Amygdala (tissue), 56 donors: ENCODE measurements around the gene DUSP28.

Experiments used
- DNase-seq, 56 donors: peaks; one replicate each; lab custom pipeline; 2025; lab: John Stamatoyannopoulos, UW

Gene DUSP28

GRCh38 chr2:240595381-240596079, 35.4 kb downstream of the DUSP28 start:
- DNase-seq = peak in 2 of 56 donors; percentile 29 to 35

DNA sequence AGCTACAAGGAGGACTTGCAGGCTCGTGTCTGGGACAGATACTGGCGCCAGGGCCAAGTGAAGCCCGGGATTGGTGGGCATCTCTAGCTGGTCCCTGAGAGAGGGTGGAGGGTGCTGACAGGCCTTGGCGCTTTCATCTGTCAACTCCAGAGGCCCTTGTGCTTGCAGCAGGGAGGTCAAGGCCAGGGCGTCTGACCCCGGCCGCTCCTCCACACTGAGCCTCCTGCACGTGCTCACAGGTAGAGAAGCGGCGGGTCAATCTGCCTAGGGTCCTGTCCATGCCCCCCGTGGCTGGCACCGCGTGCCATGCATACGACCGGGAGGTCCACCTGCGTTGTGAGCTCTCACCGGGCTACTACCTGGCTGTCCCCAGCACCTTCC, 35.9 kb downstream of the DUSP28 start:
- no peak for DNase-seq

DNA sequence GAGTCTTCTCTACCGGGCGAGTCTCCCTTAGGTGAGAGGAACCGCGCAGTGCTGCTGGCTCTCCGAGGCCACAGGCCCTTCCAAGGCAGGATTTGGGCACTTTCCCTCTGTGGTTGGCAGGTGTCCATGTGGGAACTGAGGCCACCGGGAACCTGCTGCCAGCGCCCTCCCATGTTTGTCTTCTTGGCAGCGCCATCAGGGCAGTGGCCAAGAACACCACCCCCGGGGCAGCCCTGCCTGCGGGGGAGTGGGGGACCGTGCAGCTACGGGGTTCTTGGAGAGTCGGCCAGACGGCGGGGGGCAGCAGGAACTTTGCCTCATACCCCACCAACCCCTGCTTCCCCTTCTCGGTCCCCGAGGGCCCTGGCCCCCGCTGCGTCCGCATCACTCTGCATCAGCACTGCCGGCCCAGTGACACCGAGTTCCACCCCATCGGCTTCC, 36.4 kb downstream of the DUSP28 start:
- DNase-seq = peak in 42 of 56 donors; percentile 13 to 82 (median 55)

DNA sequence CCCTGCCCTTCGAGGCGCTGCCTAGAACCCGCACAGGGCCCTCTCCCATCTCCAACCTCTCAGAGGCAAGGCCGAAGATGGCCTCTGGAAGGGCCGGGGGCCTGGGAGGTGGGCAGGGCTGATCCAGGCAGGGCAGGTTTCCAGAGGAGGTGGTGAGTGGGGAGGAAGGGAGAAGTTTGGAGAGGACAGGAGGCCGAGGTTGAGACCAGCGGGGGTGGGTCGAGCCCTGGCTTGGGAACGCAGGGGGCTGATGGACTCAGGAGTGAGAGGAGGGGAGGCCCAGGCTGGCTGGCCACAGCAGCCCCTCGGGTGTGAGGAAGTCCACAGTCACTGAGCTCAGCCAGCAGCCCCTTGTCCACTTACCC, 36.9 kb downstream of the DUSP28 start:
- no peak for DNase-seq

GRCh38 chr2:240597419-240598181, 37.4 kb downstream of the DUSP28 start:
- no peak for DNase-seq

GRCh38 chr2:240598311-240598911, 38.3 kb downstream of the DUSP28 start:
- no peak for DNase-seq

DNA sequence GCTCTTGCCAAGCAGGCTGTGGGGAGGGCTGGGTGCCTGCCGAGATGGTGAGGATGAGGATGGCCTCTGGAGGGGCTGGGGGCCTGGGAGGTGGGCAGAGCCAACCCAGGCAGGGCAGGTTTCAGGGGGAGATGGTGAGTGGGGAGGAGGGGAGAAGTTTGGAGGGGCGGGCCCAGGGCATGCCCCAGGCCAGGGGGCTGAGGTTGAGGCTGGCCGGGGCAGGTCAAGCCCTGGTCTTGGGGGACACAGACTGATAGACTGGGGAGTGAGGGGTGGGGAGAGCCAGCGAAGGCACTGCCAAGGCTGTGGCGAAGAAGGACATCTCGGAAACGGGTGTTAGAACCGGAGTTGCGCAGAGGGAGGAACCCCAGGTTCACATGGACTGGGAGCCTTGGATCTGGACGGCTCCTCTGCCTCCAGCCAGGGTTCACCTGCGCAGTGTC, 39.0 kb downstream of the DUSP28 start:
- no peak for DNase-seq

DNA sequence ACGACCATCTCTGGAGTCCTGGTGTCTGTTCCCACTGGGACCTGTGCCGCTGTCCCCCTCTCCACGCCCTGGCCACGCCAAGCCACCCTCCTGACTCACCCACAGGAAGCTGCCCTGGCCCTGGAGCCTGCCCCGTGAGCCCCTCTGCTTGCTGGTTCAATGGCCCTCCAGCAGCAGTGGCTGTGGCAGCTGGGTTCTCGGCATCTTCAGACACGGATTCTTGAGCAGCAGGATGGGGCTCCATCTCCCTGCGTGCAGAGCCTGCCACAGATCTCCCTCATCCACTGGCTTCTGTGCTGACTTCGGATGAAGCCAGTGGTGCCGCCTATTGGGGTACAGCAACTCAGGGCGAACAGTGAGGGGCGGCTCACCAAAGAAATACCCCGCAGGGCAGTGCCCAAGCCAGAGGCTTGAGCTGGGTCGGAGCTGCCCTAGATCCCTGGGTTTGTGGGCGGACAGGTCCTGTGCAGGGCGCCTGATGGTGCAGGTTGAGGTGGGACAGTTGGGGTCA, 40.3 kb downstream of the DUSP28 start:
- DNase-seq = no peak

DNA sequence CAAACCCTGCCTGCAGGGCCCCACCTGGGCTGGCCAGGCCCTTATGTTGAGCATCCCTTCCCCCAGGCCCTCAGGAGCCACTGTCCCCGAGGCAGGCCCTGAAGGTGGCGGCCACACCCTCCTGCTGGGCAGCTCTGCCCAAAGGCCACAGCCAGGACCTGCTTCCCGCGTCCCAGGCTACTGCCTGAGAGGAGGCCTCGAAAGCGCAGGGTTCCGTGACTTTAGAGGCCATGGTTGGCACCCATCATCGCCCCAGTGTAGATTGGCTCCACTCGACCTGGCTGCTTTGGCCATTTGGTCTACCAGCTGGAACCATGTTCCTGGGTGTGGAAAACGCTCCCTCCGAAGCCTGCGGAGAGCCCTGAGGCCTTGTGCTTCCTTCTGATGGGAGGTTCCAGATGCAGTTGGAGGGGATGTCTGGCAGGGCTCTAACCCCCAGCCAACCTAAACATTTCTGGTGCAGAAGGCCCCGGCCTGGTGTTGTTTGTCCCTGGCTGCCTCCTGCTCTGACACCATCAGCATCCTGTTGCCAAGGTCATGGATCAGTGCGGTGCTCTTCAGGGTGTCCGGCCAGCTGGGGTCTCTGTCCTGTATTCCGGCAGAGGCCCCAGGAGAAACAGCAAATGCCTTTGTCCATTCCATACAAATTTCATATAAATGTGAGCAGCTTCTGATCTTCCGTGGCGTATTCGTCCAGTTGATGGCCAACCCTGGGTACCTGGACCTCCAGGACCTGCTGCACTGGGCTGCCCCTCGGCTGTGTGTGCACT, 41.1 kb downstream of the DUSP28 start:
- no peak for DNase-seq

DNA sequence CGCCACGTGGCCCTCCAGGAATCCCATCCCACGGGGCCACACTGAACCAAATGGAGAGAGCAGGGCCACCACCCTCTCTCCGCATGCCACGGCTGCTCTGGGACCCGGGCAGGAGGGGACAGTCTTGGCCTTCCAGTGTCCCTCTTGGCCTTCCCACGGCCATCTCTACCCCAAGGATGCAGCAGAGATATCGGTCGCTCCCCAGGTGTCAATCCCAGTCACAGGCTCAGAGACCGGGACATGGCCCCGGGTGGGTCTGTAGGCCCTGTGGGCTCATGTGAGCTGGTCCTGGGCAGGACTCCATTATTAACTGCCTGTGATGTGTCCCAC, 41.6 kb downstream of the DUSP28 start:
- no peak for DNase-seq

GRCh38 chr2:240602266-240603050, 42.3 kb downstream of the DUSP28 start:
- DNase-seq = no peak

DNA sequence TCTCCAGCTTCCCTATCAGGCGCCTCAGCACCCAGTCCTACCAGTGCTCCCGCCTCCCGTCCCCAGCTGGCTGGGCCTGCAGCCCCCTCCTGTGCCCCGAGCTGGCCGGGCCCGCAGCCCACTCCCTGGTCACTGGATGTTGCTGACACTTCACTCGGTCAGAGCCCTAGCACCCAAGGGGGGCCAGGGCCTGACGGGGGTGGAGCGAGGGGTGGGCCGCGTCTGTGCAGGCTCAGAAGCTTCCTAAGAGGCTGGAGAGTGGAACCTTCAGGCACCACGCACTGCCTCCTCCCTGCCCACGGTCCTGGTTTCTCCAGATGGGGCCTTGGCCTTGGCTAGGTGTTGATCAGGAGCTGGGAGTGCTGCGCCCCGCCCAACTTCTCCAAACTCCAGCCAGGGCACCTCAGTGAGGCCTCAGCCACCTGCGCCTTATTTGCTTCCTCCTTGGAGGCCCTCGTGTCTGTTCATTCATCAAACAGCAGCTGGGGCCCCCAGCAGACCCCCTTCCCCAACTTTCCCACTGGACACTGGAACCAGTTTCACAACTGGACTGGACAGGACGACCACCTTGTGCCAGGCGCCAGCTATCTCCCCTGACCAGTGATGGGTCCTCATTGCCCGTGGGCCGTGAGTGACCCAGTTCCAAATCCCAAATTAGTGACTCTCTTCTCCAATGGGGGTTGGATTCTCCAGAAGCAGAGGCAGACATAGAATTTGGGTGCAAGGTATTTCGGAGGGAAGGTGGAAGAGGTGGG, 43.1 kb downstream of the DUSP28 start:
- no peak for DNase-seq

DNA sequence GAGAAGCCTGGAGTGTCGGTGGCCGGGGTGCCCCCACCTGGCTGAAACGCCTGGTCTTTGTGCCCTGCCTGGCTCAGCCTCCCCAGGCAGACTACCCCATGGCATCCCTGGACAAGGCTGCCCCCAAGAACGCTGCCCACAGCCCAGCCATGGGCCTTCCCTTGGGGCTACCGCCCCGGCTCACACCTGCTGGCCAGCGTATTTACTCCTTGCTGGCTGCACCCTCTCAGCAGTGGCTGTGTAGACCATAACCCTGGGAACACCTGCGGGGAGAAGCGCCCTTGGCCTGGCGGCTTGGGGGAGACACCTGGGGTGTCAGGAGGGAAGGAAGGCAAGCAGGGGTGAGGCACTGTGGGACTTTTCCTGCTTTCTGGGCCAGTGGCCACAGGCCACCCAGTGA, 43.7 kb downstream of the DUSP28 start:
- no peak for DNase-seq

DNA sequence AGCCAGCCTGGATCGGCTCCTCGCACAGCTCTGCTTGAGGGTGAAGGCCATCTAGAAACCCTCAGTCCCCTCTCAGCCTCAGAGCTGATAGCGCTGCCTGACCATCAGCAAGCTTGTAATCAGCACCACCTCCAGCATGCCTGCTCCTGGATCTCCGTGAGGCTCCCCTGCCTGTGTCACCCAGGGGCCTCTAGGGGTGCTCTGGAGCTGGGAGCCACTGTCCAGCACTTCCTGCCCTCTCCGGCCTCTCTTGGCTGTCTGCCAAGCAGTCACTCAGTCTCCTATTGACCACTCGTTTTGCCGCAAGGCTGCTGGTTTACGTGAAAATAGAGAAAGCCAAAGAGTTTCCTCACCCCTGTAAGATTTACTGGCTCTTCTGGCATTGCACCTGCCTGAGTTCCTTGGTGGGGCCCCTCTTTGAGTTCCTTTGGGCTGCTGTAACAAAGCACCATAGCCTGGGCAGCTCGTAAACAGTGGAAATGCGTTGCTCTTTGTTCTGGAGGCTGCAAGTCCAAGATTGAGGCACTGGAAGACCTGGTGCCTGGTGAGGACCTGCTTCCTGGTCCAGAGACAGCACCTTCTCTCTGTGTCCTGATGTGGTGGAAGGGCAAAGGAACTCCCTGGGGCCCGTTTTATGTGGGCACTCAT, 44.3 kb downstream of the DUSP28 start:
- DNase-seq = peak in 53 of 56 donors; percentile 16 to 96 (median 70)

DNA sequence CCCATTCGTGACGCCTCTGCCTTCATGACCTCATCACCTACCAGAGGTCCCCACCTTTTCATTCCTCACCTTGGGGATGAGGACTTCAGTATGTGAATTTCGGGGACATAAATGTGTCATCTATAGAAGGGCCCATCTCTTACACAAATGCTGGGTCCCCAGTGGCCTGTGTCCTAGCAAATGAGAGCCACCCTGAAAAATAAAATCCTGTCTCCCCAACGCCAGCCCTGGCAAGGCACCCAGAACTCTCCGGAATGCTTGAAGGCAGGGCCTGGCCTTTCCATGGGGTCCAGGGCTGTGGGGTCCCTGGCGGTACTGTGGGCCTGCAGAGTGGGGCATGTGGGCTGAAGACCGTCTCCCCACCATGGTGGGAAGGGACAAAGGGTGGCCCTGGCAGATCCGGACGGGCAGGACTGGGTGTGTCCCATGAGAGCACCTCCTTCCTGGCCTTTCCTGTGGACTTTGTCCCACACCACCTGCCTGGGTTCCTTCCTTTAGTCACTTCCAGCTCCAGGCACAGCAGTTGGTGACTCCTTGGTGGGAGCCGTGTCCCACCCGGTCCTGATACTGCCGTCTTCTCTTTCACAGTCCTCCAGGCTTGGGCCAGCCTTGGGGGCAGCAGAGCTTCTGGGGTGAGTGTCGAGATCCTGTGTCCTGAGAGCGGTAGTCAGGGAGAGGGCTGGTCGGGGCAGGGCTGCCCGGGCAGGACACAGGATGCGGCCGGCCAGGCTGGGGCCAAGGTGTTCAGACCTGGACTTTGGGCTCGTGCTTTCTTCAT, 45.0 kb downstream of the DUSP28 start:
- no peak for DNase-seq

- no peak for DNase-seq
Measured at GRCh38 chr2:240605867-240606743, 45.9 kb downstream of the DUSP28 start.
